HuH-7 (cell line): ENCODE results near the gene CLASRP.
A peak's percentile ranks its signal among the peaks of the same experiment; 100 is the strongest.

Experiments used
- DNase-seq: peaks from one replicate; pipeline ENCODE4 v3.0.0; 2011; ENCODE audit warnings: low spot score

CLASRP gene

DNA sequence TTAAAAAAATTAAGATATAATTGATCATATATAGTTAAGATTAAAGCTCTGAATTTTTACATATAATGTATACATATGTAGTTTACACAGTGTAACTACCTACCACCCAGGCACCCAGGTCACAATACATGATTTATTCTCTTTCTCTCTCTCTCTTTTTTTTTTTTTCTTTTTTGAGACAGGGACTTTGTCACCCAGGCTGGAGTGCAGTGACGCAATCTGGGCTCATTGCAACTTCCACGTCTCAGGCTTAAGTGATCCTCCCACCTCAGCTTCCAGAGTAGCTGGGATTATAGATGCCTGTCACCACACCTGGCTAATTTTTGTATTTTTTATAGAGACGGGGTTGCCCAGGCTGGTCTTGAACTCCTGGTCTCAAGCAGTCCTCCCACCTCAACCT, 18.8 kb upstream of the CLASRP start:
- DNase-seq: no peak

DNA sequence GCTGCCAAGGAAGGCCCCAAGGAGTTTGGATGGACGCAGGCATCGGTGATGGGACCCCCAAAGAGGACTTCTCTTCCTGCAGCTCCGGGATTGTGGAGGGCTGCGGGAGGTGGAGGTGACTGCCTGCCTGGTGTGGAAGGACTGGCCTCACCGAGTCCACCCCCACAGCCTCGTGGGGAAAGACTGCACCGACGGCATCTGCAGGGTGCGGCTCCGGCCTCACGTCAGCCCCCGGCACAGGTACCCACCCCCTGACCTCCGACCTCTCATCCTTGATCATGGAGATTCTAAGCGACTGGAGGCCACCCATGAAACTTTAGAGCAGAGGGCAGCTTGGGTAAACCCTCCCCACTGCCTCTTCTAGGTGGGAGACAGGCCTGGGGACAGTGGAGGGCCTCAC, 16.9 kb upstream of the CLASRP start:
- DNase-seq: no peak

DNA sequence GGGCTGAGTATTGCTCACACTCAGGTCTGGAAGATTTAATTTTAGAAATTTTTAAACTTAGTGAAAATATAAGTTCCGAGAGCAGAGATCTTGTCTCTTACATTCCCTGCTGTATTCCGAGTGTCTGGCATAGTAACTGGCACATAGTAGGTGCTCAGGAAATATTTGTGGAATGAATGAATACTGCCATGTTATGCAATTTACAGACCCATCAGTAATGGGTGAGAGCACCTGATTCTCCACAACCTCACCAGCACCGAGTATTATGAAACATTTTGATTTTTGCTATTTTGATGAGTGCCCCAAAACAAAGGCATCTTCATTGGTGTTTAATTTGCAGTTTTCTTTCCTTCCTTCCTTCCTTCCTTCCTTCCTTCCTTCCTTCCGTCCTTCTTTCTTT, 15.8 kb upstream of the CLASRP start:
- no peak for DNase-seq

DNA sequence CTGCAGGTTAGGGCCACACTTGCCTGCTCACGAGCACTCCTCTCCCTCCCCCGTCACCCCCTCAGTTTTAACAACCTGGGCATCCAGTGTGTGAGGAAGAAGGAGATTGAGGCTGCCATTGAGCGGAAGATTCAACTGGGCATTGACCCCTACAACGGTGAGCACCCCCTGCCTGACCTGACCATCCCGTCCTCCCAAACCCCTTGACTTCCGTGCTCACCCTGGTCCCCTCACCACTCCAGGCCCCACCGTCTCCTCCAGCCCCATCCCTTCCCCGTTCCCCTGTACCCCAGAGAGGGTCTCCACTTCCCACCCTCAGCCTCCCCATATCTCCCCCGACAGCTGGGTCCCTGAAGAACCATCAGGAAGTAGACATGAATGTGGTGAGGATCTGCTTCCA, 13.6 kb upstream of the CLASRP start:
- no peak for DNase-seq

DNA sequence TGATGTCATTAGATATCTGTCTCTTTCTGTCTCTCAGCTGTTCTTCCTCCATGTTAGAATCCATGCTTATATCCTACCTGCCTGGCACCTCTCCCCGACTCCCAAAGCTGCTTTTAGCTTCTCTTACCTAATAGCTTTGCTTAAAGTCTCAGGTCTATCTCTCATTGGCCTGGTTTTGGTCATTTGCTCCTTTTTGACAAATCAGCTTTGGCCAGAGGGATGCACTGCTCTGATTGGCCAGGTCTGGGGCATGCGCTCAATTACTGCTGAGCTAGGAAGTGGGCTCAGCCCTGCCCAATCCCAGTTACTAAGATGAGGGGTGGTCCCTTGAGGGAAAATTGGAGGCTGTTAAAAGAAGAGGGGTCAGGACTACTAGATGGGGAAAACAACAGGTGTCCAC, 11.5 kb upstream of the CLASRP start:
- no peak for DNase-seq

DNA sequence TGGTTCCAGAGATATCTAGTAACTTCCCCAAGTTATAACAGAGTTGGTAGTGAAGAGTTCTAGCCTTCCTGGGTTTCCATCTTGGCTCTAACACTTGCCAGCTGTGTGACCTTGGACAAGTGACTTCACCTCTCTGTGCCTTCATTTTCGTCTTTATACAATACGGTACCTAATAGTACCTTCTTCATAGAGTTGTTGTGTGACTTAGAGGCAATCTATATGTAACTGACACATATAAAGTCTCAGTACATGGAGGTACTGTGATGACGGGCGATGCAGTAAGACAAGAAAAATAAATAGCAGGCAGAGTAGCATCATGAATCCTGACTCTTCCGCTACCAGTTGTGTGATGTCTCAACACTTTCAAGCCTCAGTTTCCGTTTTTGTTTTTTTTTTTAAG, 8.0 kb upstream of the CLASRP start:
- no peak for DNase-seq

DNA sequence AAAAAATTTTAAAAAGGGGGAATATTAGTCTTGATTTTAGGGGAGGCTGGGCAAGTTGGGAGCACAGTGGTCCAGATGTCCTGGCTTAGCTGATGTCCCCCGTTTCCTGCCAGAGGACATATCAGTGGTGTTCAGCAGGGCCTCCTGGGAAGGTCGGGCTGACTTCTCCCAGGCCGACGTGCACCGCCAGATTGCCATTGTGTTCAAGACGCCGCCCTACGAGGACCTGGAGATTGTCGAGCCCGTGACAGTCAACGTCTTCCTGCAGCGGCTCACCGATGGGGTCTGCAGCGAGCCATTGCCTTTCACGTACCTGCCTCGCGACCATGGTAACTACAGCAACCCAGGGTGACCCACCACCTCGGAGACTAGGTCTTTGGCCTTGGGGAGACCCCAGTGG, 6.4 kb upstream of the CLASRP start:
- DNase-seq: no peak

DNA sequence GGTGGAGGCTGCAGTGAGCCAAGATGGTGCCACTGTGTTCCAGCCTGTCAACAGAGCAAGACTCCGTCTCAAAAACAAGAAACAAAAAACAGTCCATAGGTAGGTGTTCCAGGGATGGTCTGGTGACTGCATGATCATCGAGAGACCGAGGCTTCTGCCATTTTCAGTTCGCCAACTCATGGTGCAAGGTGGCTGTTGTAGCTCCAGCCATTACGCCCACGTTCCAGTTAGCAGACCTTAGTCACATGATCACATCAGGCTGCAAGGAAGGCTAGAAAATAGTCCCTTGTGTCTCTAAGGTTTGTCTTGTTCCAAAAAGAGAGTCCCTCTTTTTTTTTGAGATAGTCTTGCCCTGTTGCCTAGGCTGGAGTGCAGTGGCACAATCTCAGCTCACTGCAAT, 3.1 kb upstream of the CLASRP start:
- DNase-seq: no peak

DNA sequence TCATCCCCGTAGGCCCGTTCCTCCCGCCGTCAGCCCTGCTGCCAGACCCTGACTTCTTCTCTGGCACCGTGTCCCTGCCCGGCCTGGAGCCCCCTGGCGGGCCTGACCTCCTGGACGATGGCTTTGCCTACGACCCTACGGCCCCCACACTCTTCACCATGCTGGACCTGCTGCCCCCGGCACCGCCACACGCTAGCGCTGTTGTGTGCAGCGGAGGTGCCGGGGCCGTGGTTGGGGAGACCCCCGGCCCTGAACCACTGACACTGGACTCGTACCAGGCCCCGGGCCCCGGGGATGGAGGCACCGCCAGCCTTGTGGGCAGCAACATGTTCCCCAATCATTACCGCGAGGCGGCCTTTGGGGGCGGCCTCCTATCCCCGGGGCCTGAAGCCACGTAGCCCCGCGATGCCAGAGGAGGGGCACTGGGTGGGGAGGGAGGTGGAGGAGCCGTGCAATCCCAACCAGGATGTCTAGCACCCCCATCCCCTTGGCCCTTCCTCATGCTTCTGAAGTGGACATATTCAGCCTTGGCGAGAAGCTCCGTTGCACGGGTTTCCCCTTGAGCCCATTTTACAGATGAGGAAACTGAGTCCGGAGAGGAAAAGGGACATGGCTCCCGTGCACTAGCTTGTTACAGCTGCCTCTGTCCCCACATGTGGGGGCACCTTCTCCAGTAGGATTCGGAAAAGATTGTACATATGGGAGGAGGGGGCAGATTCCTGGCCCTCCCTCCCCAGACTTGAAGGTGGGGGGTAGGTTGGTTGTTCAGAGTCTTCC, 1.3 kb upstream of the CLASRP start:
- no peak for DNase-seq

DNA sequence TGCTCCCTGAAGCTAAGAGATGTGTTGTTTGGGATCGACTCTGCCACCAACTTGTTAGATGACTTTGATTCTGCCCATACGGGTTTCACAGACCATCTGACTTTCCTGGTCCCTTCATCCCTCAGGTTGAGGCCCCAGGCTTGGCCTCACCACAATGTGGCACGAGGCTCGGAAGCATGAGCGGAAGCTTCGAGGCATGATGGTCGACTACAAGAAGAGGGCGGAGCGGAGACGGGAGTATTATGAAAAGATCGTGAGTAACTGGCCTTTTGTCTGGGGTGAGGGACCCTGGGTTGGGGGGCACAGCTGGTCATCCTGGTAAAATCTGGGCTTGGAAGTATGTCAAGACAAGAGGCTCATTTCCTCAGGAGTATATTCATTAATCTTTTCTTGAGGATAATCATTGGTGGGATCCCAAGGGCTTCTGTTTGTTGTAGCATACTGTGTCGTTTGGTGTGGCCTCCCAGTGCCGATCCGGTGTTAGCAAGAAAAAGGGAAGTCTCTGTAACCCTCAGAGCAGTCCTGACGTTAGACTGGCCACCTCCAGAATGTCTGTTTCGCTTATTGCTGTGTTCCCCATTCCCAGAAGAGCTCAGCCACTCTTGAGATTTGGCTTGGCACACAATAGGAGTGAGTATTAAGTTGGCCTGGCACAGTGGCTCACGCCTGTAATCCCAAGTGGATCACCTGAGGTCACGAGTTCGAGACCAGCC, 1.4 kb downstream of the CLASRP start:
- DNase-seq: no peak

DNA sequence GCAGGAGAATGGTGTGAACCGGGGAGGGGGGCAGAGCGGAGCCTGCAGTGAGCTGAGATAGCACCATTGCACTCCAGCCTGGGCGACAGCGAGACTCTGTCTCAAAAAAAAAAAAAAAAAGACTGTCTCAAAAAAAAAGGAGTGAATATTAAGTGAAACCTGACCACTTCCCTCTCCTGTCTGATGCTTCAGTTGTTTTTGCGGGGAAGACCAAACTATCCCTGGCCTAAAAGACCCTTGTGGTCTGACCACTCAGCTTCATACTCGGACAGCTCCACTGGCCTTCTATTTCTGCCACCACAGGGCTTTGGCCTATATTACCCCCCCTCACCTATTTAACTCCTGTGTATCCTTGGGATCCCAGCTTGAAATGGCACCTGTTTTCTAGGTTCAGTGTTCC, 2.3 kb downstream of the CLASRP start:
- DNase-seq: no peak

DNA sequence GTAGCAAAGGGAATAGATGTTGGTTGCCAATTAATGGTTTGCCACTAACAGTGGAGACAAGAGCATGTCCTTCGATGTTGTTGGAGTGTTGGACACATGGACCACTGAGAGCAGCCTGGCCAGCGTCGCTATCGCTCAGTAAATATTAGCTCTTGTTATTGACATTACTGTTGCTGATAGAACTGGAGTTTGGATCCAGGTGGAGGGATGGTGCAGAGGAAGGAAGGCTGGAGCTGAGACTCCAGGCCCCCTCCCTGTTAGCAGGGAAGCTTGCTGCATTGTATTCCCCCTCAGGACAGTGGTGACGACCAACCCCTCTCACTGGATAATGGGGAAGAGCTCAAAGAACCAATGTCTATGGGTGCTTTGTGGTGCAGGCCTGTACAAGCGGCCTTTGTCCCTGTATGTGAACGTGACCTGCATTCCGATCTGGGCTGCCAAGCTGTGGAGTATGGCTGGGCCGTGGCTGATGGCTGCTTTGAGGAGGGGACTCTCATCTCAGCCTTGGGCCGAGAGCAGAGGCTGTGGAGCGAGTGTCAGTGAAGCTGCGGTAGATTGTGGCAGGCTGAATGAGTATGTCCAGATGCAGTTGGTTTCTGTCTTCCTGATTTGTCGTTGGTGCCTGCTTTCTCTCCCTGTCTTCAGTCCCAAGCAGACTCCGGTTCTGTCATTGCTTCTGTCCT, 7.0 kb downstream of the CLASRP start:
- DNase-seq: peak; percentile 72

DNA sequence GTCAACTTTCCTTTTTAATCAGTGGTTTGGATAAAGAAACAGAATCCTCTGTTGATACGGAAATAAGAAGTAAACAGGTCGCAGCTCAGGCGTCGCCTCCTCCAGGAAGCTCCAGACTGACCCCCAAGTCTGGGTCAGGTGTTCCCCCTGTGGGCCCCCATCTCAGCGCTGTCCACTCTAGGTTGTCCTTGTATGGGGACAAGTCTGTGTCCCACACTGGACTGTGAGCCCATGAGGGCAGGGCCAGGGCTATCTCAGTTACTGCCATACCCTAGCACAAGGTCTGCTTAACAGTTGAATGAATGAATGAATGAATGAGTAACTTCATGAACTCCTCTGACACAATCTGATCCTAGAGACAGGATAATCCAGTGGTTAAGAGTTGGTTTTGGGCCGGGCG, 7.5 kb downstream of the CLASRP start:
- no peak for DNase-seq

DNA sequence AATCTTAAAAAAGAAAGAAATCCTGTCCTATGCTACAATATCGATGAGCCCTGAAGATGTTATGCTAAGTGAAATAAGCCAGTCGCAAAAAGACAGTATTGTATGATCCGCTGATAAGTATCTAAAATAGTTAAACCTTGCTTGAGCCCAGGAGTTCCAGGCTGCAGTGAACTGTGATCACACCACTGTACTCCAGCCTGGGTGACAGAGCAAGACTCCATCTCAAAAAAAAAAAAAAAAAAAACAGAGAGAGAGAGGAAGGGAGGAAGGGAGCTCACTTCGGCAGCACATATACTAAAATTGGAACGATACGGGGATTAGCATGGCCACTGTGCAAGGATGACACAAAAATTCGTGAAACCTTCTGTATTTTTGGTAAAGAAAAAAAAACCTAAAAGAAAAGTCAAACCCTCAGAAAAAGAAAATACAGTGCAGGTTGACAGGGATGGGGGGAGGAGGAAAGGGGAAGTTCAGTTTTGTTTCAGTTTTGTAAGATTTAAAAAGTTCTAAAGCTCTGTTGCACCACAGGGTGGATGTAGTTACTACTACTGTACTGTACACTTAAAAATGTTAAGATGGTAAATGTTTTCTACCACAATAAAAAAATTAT, 8.4 kb downstream of the CLASRP start:
- no peak for DNase-seq

DNA sequence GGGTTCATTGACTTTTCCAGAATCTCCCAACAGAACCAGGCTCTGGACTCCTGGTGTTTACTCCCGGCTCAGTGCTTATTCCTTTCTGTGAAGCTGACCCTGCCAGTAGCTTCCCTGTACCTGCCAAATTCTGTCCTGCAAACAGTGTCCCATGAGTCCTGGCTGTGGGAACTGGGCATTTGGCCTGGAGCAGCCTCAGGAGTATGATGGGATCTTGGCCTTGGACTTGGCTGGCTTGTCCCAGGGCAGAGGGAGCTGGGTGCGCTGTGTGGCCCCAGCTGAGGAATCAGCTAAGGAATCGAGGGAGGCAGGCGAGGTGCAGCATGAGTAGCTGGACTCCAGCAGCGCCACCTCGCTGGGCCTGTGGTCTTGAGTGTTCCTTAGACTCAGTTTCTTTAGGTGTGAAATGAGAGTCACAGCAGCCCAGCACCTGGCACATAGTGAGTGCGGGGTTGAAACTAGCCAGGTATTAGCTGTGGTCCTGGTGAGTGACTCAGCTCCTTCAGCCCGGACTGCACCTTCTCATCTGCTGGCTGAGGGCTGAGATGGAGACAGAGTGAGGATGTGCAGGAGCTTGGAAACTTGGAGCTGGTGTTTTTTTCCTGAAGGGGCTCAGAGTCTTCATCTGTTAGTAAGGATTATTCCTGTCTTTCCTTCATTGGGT, 10.4 kb downstream of the CLASRP start:
- no peak for DNase-seq

DNA sequence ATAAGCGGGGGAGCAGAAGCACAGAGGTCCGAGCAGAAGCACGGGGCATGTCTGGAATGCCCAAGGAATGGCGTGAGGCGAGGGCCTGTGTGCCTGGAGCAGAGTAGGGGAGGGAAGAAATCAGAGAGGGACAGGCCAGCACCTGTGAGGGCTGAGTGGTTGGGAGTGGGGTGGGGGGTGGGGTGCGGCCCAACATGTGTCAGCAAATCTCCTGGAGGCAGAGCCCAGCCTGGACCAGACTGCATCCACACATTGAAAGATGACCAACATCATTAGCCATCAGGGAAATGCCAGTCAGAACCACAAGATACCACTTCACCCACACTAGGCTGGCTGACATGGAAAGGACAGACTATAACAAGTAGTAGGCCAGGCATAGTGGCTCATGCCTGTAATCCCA, 11.2 kb downstream of the CLASRP start:
- DNase-seq: no peak

DNA sequence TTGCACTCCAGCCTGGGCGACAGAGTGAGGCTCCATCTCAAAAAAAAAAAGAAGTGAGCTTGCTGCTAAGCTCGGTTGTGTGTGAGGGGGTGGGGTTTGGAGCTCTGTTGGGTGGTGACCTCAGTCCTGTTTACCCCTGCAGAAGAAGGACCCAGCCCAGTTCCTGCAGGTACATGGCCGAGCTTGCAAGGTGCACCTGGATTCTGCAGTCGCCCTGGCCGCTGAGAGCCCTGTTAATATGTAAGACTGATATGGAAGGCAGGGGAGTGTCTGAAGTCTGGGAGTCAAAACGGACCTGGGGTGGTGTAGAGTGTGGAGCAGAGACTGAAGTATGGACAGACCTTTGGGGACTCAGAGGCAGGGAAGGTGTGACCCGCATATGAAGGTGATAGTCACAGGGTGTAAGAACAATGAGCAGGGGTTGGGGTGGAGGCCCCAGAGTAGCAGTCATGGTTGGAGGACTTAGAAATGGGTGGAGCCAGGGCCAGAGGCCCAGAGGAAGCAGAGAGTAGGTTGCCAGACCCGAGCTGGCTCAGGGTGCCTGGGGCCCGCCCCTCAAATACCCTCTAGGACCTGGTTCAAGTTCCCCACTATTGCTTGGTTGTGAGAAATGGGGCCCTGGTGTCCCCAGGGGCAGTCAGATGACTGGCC, 13.2 kb downstream of the CLASRP start:
- no peak for DNase-seq

DNA sequence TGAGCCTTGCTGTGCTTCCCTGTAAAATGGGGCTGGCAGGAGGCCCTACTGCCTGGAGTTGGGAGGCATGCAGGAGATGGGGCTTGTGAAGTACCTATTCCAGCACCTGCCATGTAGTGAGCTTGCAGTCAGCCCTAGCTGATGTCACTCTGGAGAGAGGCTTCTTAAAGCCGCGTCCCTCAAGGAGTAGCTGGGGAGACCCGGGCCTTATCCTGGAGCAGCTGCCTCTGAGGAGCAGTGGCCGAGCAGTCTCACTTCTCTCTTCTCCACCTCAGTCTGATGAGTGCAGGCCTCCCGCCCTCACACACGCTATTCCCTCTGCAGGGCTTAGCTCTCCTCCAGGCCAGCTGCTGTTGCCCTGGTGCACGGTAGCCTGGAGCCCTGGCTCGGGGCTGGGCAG, 18.0 kb downstream of the CLASRP start:
- DNase-seq: no peak

DNA sequence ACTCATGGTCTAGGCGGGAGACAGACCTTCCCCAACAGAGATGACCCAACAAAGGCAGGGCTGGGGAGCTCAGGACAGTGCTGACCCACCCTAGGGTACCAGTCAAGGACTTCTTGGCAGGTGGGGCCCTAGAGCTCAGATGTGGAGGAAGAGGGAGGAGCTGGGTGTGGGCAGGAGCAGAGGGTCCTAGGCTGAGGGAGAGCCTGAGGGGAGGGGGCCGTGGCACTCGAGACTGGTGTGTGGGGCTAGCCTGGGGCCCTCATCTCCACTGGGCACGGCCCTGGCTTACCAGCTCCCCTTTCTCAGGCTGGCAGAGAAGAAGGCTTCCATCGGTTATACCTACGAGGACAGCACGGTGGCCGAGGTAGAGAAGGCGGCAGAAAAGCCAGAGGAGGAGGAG, 18.6 kb downstream of the CLASRP start:
- no peak for DNase-seq

DNA sequence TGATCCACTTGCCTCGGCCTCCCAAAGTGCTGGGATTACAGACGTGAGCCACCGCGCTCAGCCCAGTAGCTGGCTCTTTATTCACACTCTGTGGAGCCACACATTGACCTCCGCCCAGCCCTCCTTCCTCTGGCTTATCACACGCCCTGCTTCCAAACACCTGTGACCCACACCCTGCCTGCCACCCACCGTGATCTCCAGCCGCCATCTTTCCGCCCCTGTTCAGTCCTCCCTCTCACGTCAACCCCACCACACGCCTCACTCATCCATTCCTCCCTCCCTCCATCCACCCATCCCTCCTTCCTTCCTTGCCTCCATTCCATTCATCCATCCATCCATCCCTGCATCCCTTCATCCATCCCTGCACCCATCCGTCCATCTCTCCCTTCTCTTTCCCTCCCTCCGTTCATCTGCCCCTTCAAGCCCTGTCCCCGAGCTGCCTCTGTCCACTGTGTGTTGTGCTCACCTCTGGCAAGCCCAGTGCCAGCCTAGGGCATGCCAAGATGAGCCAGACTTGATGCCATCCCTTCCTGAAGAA, 19.8 kb downstream of the CLASRP start:
- DNase-seq: no peak

DNA sequence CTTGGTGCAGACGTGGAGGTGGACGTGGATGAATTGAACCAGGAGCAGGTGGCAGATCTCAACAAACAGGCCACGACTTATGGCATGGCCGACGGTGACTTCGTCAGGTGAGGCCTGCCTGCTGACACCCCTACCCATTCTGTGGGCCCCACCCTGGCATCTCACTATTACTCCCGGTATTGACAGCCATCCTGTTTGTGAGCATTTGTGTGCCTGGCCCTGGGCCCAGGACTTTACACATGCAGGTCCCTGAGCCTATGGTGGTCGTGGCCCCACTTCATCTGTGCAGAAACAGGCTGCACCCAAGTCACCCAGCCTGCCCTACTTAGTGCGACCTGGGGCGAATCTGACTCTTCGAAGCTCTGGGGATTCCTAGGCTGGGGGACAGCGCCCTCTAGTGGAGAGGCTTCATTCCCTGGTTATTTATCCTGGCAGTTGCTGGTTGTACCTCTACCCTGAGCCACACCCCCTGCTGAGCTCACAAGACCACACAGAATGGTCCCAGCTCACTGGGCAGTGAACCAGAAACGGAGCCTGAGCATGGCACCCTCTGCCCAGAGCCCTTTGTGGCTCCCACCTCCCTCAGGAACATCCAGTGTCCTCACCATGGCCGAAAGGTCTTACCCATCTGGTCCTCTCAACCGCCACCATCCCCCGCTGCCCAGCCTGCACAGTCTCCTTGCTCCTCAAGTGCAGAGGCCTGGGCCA, 20.6 kb downstream of the CLASRP start:
- peak; percentile 91 for DNase-seq
